DOHH2 (cell line): ENCODE data around the gene MCFD2.

Source experiments
- EZH2phosphoT487 ChIP-seq: fragments of 200-600 bp; sonication (generic); IDR thresholded peaks from 2 replicates; pipeline ENCODE4 v1.6.1; 2017; ENCODE audit warnings: borderline replicate concordance, mild to moderate bottlenecking, antibody characterized with exemption, low read length, moderate library complexity, mixed read lengths
- TF ChIP-seq, protein P1 (sequence below): fragments of 200-600 bp; sonication (generic); IDR thresholded peaks from one replicate; pipeline ENCODE4 v1.5.1; 2014; ENCODE audit warnings: antibody characterized with exemption, mild to moderate bottlenecking, low read depth, low read length; ENCODE audit not compliant: poor library complexity, severe bottlenecking

DNA sequence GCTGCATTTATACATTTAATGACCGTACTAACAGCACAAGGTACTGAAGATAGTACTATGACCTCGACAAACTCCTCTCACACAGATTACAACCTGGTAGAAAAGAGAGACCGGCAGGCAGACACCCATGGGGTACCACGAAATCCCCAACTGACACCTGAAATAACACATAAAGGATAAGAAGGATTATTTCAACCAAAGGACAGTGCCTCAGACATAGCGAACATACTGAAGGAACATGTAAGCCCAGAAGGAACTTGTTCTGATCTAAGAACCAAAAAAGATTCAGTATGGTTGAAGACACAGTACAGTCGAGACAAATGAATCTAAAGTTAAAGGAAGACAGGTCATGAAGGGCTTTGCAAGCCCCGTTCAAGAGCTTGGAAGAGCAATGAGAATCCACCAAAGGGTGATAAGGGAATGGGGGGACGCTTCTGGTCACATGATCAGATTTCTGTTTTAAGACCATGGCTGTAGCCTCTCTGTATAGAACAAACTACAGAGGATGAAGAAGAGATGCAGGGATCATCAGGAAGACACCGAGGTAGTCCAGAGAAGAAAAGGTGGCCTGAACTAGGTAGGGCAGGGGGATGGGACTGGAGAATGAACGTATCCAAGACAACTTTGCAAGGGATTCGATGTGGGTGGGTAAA is 902 bp downstream of the MCFD2 start:
- TF ChIP-seq, protein P1, sequence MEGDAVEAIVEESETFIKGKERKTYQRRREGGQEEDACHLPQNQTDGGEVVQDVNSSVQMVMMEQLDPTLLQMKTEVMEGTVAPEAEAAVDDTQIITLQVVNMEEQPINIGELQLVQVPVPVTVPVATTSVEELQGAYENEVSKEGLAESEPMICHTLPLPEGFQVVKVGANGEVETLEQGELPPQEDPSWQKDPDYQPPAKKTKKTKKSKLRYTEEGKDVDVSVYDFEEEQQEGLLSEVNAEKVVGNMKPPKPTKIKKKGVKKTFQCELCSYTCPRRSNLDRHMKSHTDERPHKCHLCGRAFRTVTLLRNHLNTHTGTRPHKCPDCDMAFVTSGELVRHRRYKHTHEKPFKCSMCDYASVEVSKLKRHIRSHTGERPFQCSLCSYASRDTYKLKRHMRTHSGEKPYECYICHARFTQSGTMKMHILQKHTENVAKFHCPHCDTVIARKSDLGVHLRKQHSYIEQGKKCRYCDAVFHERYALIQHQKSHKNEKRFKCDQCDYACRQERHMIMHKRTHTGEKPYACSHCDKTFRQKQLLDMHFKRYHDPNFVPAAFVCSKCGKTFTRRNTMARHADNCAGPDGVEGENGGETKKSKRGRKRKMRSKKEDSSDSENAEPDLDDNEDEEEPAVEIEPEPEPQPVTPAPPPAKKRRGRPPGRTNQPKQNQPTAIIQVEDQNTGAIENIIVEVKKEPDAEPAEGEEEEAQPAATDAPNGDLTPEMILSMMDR, result no peak
- TF ChIP-seq EZH2phosphoT487, result no peak
